Stomach (tissue), 4 donors: ENCODE results near the gene TCEANC2.

ENCODE experiments used
- EP300 ChIP-seq: sonication (generic); formaldehyde crosslinking; IDR thresholded peaks from one replicate; pipeline ENCODE4 v1.6.1; 2017; ENCODE audit warnings: antibody characterized with exemption
- TF ChIP-seq, protein P1 (sequence below), 7 experiments: fragments of 450-650 bp in 4 of 7; fragments of 200-600 bp in 3 of 7; sonication (generic) in 3 of 7; IDR thresholded peaks; one replicate each; pipeline ENCODE4 v1.5.1; 2016 to 2019; ENCODE audit warnings: antibody characterized with exemption in 7 of 7, control low read depth in 2 of 7, mild to moderate bottlenecking in 1 of 7

DNA sequence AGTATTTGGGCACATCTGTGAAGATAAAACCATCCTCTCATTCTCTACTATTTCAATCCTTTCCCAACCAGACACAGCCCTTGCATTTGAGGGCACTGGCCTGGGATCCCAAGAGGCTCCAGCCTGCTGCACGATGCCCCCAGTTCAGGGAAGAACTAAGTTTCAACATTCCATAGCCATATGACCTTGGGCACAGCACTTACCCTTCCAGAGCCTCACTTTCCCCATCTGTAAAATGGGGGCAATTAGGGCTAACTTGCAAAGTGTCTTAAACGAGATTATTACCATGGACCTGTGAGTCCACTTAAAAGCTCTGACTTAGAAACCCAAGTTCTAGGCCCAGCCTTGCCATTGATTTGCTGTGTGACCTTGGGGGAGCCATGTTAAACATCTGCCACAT is 76.5 kb downstream of the TCEANC2 start:
- TF ChIP-seq EP300, result no peak
- TF ChIP-seq, protein P1, sequence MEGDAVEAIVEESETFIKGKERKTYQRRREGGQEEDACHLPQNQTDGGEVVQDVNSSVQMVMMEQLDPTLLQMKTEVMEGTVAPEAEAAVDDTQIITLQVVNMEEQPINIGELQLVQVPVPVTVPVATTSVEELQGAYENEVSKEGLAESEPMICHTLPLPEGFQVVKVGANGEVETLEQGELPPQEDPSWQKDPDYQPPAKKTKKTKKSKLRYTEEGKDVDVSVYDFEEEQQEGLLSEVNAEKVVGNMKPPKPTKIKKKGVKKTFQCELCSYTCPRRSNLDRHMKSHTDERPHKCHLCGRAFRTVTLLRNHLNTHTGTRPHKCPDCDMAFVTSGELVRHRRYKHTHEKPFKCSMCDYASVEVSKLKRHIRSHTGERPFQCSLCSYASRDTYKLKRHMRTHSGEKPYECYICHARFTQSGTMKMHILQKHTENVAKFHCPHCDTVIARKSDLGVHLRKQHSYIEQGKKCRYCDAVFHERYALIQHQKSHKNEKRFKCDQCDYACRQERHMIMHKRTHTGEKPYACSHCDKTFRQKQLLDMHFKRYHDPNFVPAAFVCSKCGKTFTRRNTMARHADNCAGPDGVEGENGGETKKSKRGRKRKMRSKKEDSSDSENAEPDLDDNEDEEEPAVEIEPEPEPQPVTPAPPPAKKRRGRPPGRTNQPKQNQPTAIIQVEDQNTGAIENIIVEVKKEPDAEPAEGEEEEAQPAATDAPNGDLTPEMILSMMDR (IDR thresholded peaks at IDR 0.05), result no peak
